ENCODE results near the gene SNU13. TPM values are rescaled to one million over a fixed set of nuclear protein-coding genes. Genes with fewer than 3 reads are reported as not detected.
"Not testable (repeated sequence)": the region's sequence is repeated elsewhere in the genome, so short reads cannot be mapped to it uniquely, and the experiment has no call there.

The SNU13 gene
- total RNA-seq, 4 donors from 2014 or later: 78.6 to 131 (median 111) TPM

GRCh38 chr22:41687901-41688364 lies 734 bp downstream of the SNU13 start:
- H3K4me3 ChIP-seq: peak overlapping the region; percentile 77 to 87
- peaks cover 0 to under 1% of the 10 kb centered on the region in 2 donors for H3K36me3 ChIP-seq
- TF ChIP-seq EP300 (IDR thresholded peaks at IDR 0.05) (no peak), POLR2A (IDR thresholded peaks at IDR 0.05) (no peak), POLR2AphosphoS5 (IDR thresholded peaks at IDR 0.05) (no peak), CTCF (IDR thresholded peaks at IDR 0.05) (no peak)
- ATAC-seq: no peak
- peaks cover 0 to 38% (median 16%) of the 10 kb centered on the region in 3 donors for H3K4me1 ChIP-seq
- no peaks in the 10 kb centered on the region for H3K9me3 ChIP-seq
- H3K27ac ChIP-seq: peak overlapping the region; percentile 90 to 99 (median 97)
- no peaks in the 10 kb centered on the region for H3K27me3 ChIP-seq
- WGBS, 2 donors (ENCODE audit: low coverage in 1 of 2): 0% methylated on average over 6 to 7 of the region's 20 CpGs

GRCh38 chr22:41686890-41687289 lies 1.8 kb downstream of the SNU13 start:
- H3K9me3 ChIP-seq, H3K4me3 ChIP-seq, ATAC-seq: not testable (repeated sequence)

GRCh38 chr22:41684194-41684593 lies 4.5 kb downstream of the SNU13 start:
- Histone ChIP-seq H3K27ac (no peak overlapping the region), H3K27me3 (no peaks in the 10 kb centered on the region), H3K9me3 (no peaks in the 10 kb centered on the region), H3K4me1 (peaks cover 0 to 41% (median 11%) of the 10 kb centered on the region in 3 donors), H3K36me3 (peaks cover 0 to 18% of the 10 kb centered on the region in 2 donors), H3K4me3 (no peak overlapping the region)
- TF ChIP-seq POLR2A (IDR thresholded peaks at IDR 0.05): no peak
- no peak for TF ChIP-seq POLR2AphosphoS5 (IDR thresholded peaks at IDR 0.05)
- TF ChIP-seq CTCF (IDR thresholded peaks at IDR 0.05): no peak
- TF ChIP-seq EP300 (IDR thresholded peaks at IDR 0.05): no peak
- WGBS, 2 donors (ENCODE audit: low coverage in 1 of 2): 71% methylated on average over 4 of the region's 4 CpGs; no CpG with 5 or more reads in 1 of the 2 donors
- ATAC-seq: no peak

More at GRCh38 chr22:41686890-41687289, 1.8 kb downstream of the SNU13 start:
- H3K4me1 ChIP-seq: peaks cover 0 to 42% (median 16%) of the 10 kb centered on the region in 3 donors
- not testable (repeated sequence) for H3K36me3 ChIP-seq, H3K27me3 ChIP-seq, H3K27ac ChIP-seq
- 88 to 92% methylated on average over 5 to 8 of the region's 11 CpGs for WGBS, 2 donors (ENCODE audit: low coverage in 1 of 2)

GRCh38 chr22:41683616-41684015 lies 5.1 kb downstream of the SNU13 start:
- peaks cover 0 to 37% (median 11%) of the 10 kb centered on the region in 3 donors for H3K4me1 ChIP-seq
- no peak overlapping the region for H3K27ac ChIP-seq
- 74 to 82% methylated on average over 3 of the region's 3 CpGs for WGBS, 2 donors (ENCODE audit: low coverage in 1 of 2)
- TF ChIP-seq EP300 (IDR thresholded peaks at IDR 0.05): no peak
- no peak for TF ChIP-seq POLR2A (IDR thresholded peaks at IDR 0.05)
- TF ChIP-seq POLR2AphosphoS5 (IDR thresholded peaks at IDR 0.05): no peak
- TF ChIP-seq CTCF (IDR thresholded peaks at IDR 0.05): no peak
- peaks cover 0 to 23% of the 10 kb centered on the region in 2 donors for H3K36me3 ChIP-seq
- H3K9me3 ChIP-seq: no peaks in the 10 kb centered on the region
- no peaks in the 10 kb centered on the region for H3K27me3 ChIP-seq
- no peak for ATAC-seq
- H3K4me3 ChIP-seq: no peak overlapping the region

GRCh38 chr22:41683052-41683451 lies 5.6 kb downstream of the SNU13 start:
- no peak for ATAC-seq
- Histone ChIP-seq H3K4me1 (peaks cover 0 to 37% (median 11%) of the 10 kb centered on the region in 3 donors), H3K27ac (peak overlapping the region in 3 of 4 donors; percentile 84 to 86 (median 85)), H3K27me3 (no peaks in the 10 kb centered on the region), H3K36me3 (peaks cover 0 to 29% of the 10 kb centered on the region in 2 donors), H3K4me3 (peak overlapping the region in 1 of 2 donors; percentile 65), H3K9me3 (no peaks in the 10 kb centered on the region)
- WGBS, 2 donors (ENCODE audit: low coverage in 1 of 2): 78 to 91% methylated on average over 4 to 8 of the region's 9 CpGs
- TF ChIP-seq POLR2AphosphoS5 (IDR thresholded peaks at IDR 0.05) (no peak), CTCF (IDR thresholded peaks at IDR 0.05) (no peak), POLR2A (IDR thresholded peaks at IDR 0.05) (no peak), EP300 (IDR thresholded peaks at IDR 0.05) (no peak)
